ENCODE data around the gene SDR9C7. TPM values are rescaled to one million over a fixed set of nuclear protein-coding genes. Genes with fewer than 3 reads are reported as not detected.
"Not testable (repeated sequence)": the region's sequence is repeated elsewhere in the genome, so short reads cannot be mapped to it uniquely, and the experiment has no call there.

Gene SDR9C7
- total RNA-seq, 1 experiment from 2014 or later = not detected

DNA sequence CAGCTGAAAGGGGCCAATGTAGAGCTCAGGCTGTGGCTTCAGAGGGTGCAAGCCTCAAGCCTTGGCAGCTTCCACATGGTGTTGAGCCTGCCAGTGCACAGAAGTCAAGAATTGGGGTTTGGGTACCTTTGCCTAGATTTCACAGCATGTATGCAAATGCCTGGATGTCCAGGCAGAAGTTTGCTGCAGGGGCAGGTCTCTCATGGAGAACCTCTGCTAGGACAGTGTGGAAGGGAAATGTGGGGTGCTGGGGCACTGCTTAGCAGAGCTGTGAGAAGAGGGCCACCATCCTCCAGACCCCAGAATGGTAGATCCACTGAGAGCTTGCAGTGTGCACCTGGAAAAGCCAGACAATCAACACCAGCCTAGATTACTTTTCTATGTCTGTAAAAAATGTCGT, 9.2 kb upstream of the SDR9C7 start:
- H3K9me3 ChIP-seq (replicated peaks); H3K36me3 ChIP-seq; H3K4me1 ChIP-seq (replicated peaks); H3K4me3 ChIP-seq; DNase-seq (ENCODE audit: low read depth in 1 of 2, low spot score in 2 of 2); H3K27ac ChIP-seq; H3K27me3 ChIP-seq (replicated peaks): not testable (repeated sequence)

DNA sequence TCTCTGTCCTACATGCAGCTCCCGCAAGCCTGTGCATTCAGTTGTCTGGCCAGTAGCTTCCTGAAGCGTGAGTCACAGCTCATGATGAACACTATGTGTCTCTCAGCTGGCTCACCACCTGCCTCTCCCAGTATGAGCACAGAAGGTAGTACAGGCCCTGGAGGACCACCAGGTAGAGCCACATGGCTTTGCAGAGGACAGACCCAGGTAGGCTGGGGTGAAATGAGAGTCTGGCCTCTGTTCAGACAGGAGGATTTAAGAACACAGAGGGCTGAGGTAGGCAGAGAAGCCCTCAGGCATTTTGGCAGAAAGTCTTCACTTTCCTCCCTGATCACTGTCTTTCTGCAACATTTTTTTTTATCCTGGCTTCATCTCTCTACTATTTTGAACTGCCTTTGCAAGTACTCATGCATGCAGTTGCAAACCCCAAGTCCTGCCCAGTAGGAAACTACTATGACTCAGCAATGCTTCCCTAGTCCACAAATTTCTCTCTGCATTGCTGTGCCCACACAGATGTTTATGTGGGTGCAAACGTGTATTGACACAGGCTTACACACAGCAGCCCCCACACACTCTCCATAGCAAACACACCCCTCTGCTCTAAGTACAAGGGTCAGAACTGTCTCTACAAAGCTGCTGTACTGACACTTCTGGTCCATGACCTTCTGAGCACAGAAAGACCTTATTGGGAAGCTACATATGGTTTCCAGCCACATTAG, 7.2 kb upstream of the SDR9C7 start:
- Histone ChIP-seq H3K4me1 (replicated peaks) (no peaks in the 10 kb centered on the region; the same call in 1 of the 2 replicates), H3K4me3 (no peak overlapping the region), H3K36me3 (no peaks in the 10 kb centered on the region), H3K9me3 (replicated peaks) (no peaks in the 10 kb centered on the region), H3K27me3 (replicated peaks) (0 out of 2 replicates have a peak, but pooled peaks cover 8% of the 10 kb centered on the region), H3K27ac (no peak overlapping the region)
- DNase-seq (ENCODE audit: low read depth in 1 of 2, low spot score in 2 of 2) = no peak

DNA sequence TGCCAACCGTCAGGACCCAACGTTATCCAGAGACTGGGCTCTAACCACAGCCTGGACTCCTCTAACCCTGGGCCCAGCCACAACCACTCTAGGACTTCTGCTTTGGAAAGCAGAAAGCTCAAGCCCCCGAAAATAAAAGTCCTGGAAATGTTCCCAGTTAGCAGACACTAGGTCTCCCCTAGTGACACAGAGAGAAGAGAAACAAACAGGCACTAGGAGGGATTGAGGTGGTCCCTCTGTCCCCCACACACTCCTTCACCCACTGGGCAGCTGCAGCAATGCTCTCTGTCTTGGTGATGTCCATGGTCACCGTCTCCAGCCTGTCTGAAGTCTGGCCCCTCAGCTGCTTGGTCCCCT, 6.7 kb upstream of the SDR9C7 start:
- H3K36me3 ChIP-seq, H3K27ac ChIP-seq: not testable (repeated sequence)

DNA sequence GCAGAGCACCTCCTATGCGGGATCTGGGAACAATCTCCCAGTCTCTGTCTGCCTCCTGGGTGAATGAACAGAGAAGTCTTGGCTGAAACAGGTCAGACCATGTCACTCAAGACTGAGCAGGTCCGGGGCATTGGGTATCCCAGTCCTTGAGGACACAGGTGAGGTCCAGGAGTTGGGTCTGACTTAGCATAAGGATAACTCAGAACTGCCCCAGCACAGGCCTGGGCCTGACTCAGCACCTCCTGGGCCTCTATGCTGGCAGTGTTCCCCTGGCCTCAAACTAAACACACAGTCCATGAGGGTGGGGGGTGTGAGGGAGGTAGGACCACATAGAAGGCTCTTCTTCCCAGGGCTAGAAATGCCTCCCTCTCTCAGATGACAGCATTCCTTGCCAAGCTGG, 1.5 kb upstream of the SDR9C7 start:
- Histone ChIP-seq H3K4me3 (no peak overlapping the region), H3K9me3 (replicated peaks) (no peaks in the 10 kb centered on the region), H3K36me3 (no peaks in the 10 kb centered on the region), H3K27ac (no peak overlapping the region), H3K4me1 (replicated peaks) (no peaks in the 10 kb centered on the region), H3K27me3 (replicated peaks) (no peaks in the 10 kb centered on the region)
- no peak for DNase-seq (ENCODE audit: low read depth in 1 of 2, low spot score in 2 of 2)

More for the DNA sequence above, 6.7 kb upstream of the SDR9C7 start:
- H3K4me1 ChIP-seq (replicated peaks); DNase-seq (ENCODE audit: low read depth in 1 of 2, low spot score in 2 of 2); H3K27me3 ChIP-seq (replicated peaks); H3K4me3 ChIP-seq; H3K9me3 ChIP-seq (replicated peaks): not testable (repeated sequence)

DNA sequence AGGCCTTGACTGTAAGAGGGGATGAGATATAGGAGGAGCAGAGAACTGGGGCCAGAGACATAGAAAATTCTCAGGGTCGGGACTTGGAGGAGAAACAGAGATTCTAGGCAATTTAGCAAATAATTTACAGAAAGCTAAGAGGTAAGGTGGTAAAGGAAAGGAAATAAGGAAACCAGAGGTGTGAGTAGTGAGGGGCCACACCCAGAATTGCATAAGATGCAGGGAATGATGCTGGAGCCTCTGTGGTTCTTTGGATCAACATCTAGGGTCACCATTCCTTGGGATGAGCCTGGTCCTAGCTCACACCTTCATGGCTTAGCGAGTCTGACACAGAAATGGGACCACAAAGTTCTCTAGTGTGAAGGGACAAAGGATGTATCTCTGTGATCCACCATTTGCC, 949 bp upstream of the SDR9C7 start:
- Histone ChIP-seq H3K4me3 (no peak overlapping the region), H3K4me1 (replicated peaks) (no peaks in the 10 kb centered on the region), H3K27me3 (replicated peaks) (no peaks in the 10 kb centered on the region), H3K36me3 (no peaks in the 10 kb centered on the region), H3K27ac (no peak overlapping the region), H3K9me3 (replicated peaks) (no peaks in the 10 kb centered on the region)
- DNase-seq (ENCODE audit: low read depth in 1 of 2, low spot score in 2 of 2) = no peak

DNA sequence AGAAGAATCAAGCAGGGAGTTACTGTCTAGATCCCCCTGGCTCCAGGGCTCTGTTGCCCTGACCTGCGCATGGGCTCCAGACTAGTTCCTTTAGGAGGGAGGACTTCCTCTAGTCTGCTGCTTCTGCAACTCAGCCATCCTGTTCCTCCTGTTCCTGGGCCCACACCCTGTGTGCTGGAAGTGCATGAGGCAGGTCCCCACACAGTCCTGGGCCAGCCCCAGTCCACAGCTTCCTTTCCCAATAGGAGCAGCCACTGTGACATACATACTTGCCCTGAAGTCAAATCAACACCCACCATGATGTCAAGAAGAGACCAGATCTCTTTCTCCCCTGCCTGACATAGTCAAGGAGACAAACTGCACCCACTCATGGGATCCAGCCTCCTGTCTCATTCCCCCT, 1.3 kb downstream of the SDR9C7 start:
- Histone ChIP-seq H3K9me3 (replicated peaks) (no peaks in the 10 kb centered on the region), H3K36me3 (no peaks in the 10 kb centered on the region), H3K27me3 (replicated peaks) (0 out of 2 replicates have a peak, but pooled peaks cover 3% of the 10 kb centered on the region), H3K4me3 (no peak overlapping the region), H3K4me1 (replicated peaks) (no peaks in the 10 kb centered on the region), H3K27ac (no peak overlapping the region)
- DNase-seq (ENCODE audit: low read depth in 1 of 2, low spot score in 2 of 2) = no peak

DNA sequence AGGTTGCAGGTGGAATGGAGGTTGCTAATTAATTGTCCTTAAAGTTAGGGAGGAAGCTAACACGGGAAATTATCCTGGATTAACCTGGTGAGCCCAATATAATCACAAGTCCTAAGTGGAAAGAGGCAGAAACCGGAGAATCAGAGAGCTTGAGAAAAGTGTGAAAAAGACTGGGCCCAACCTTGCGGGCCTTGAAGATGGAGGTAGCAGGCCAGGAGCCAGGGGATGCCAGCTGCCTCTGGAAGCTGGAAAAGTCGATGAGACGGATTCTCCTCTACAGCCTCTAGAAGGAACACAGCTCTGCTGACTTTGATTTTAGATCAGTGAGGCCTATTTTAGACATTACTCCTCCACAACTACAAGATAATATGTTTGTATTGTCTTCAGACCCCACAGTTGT, 2.1 kb downstream of the SDR9C7 start:
- H3K9me3 ChIP-seq (replicated peaks) = no peaks in the 10 kb centered on the region
- H3K27me3 ChIP-seq (replicated peaks) = 0 out of 2 replicates have a peak, but pooled peaks cover 3% of the 10 kb centered on the region
- H3K4me1 ChIP-seq (replicated peaks) = no peaks in the 10 kb centered on the region
- H3K36me3 ChIP-seq = no peaks in the 10 kb centered on the region
- no peak overlapping the region for H3K4me3 ChIP-seq
- DNase-seq (ENCODE audit: low read depth in 1 of 2, low spot score in 2 of 2) = no peak
- no peak overlapping the region for H3K27ac ChIP-seq

DNA sequence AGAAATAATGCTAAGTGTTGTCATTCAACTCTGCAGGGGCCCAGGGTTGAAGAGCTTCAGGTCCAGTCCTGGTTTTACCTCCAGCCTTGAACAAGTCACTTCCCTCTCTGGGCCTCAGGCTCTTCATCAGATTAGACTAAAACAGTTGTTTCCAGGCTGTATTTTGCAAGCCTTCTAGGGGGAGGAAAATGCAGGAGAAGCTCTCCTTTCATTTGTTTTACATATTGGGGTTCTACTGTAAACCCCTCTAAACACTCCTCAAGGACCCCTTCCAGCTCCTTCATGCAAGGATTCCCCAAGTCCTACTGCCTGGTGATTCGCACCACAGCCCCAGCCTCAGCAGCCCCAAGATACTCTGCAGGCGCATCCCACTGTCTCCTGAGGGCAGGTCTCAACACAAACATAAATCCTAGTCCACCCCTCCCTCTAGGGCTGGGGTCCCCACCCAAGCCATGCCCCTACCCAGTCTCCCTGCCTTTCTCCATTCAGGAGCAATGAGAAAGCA, 2.7 kb downstream of the SDR9C7 start:
- no peaks in the 10 kb centered on the region for H3K36me3 ChIP-seq
- peak in 1 of 2 experiments; percentile 20 for DNase-seq (ENCODE audit: low read depth in 1 of 2, low spot score in 2 of 2)
- H3K27me3 ChIP-seq (replicated peaks) = peaks cover 3% of the 10 kb centered on the region; the same call in 1 of the 2 replicates
- H3K9me3 ChIP-seq (replicated peaks) = no peaks in the 10 kb centered on the region
- no peaks in the 10 kb centered on the region for H3K4me1 ChIP-seq (replicated peaks)
- H3K27ac ChIP-seq = no peak overlapping the region
- H3K4me3 ChIP-seq = no peak overlapping the region

DNA sequence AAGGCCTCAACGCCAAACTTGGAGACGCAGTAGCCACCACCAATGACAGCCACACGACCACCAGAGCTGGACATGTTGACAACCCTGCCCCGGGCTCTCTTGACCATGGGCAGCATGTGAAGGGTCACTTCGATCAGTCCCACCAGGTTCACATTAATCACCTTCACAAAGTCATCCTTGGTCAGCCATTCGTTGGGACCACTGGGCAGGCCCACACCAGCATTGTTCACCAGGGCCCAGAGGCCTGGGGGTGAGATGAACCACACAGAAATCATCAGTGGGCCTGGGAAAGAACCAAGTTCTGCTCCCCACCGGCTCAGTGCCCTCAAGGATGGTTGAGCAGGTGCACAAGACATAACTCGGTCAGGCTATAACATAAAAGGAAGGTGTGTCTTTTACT, 4.0 kb downstream of the SDR9C7 start:
- Histone ChIP-seq H3K4me3 (no peak overlapping the region), H3K27ac (no peak overlapping the region), H3K36me3 (no peaks in the 10 kb centered on the region), H3K9me3 (replicated peaks) (no peaks in the 10 kb centered on the region), H3K27me3 (replicated peaks) (peaks cover 3% of the 10 kb centered on the region; the same call in 1 of the 2 replicates), H3K4me1 (replicated peaks) (no peaks in the 10 kb centered on the region)
- no peak for DNase-seq (ENCODE audit: low read depth in 1 of 2, low spot score in 2 of 2)

DNA sequence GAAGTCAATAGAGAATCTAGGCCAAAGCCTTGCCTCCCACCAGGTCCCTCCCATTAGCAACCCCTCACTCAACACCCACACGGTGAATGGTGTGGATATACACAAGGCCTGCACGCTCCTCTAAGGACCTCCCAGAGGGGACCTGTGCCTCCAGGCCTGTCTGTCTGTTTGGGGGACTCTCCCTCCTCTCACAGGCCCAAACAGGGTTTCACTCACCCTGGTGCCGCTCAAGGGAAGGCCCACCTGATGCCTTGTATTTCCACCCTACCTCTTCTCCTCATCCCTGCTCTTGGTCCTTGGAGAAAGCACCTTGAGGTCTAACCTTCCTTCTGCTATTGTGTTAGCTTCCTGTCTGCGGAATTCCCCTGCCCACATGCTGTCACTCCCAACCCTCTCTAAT, 4.4 kb downstream of the SDR9C7 start:
- Histone ChIP-seq H3K27me3 (replicated peaks) (peaks cover 3% of the 10 kb centered on the region; the same call in 1 of the 2 replicates), H3K27ac (no peak overlapping the region), H3K4me1 (replicated peaks) (no peaks in the 10 kb centered on the region), H3K4me3 (no peak overlapping the region), H3K36me3 (no peaks in the 10 kb centered on the region), H3K9me3 (replicated peaks) (no peaks in the 10 kb centered on the region)
- no peak for DNase-seq (ENCODE audit: low read depth in 1 of 2, low spot score in 2 of 2)

DNA sequence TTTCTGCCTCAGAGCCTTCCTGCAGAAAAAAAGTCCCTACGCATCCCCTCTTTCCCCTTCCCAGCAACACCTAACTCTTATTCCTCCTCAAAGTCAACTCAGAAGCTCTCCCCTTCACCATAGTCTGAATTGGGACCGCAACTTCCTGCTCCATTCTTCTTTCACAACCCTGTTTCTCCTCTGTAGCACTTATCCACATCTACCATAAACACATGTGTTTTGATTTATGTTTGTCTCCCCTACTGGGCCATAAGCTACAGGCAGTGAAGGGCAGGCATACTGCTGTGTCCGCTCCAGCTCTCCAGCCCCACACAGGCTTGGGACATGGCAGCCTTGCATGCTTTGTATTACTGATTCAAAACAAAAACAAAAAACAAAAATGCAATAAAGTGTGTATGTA, 5.9 kb downstream of the SDR9C7 start:
- DNase-seq (ENCODE audit: low read depth in 1 of 2, low spot score in 2 of 2) = no peak
- Histone ChIP-seq H3K27me3 (replicated peaks) (peaks cover 3% of the 10 kb centered on the region; the same call in 1 of the 2 replicates), H3K4me1 (replicated peaks) (no peaks in the 10 kb centered on the region), H3K36me3 (no peaks in the 10 kb centered on the region), H3K4me3 (no peak overlapping the region), H3K9me3 (replicated peaks) (no peaks in the 10 kb centered on the region), H3K27ac (no peak overlapping the region)

DNA sequence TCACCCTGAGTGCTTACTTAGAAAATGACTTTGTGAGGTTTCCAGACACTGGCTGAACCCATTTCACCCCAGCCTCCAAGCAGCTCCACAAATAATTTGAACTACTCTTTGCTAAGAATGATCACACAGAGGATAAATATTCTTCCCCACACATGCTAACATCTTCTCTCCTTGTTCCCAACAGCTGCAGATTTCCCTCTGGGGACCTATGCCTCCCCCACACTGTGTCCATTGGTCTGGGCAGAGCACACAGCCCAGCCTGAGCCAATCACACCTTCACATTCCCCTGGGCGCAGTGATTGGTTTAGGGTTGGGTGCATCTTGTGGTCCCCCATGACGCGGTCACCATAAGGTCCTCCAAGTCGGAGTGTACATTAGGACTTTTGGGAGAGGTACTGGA, 6.9 kb downstream of the SDR9C7 start:
- Histone ChIP-seq H3K9me3 (replicated peaks) (no peaks in the 10 kb centered on the region), H3K27ac (no peak overlapping the region), H3K4me1 (replicated peaks) (no peaks in the 10 kb centered on the region), H3K36me3 (no peaks in the 10 kb centered on the region), H3K4me3 (no peak overlapping the region), H3K27me3 (replicated peaks) (peaks cover 10% of the 10 kb centered on the region; the same call in 1 of the 2 replicates)
- DNase-seq (ENCODE audit: low read depth in 1 of 2, low spot score in 2 of 2) = no peak

DNA sequence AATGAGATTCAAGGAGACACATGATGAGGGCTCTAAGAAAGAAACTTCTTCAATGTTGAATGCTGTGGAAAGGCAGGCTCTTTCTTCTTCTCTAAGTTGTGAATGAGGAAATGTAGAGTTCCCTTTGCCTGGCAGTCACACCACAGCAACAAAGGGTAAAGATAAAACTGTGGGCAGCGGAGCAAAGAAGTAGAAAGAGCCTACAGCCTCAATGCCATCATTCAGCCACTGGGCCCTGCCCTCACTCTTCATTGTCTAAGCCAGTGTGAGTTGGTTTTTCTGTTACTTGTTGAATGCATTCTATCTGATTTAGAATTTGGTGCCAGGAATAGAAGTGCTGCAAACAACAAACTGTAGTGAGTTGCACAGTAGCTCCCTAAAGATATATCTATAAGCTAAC, 12.2 kb downstream of the SDR9C7 start:
- H3K27me3 ChIP-seq (replicated peaks) = peaks cover 7% of the 10 kb centered on the region; the same call in 1 of the 2 replicates
- DNase-seq (ENCODE audit: low read depth in 1 of 2, low spot score in 2 of 2) = no peak
- no peak overlapping the region for H3K4me3 ChIP-seq
- no peaks in the 10 kb centered on the region for H3K36me3 ChIP-seq
- H3K27ac ChIP-seq = no peak overlapping the region
- no peaks in the 10 kb centered on the region for H3K4me1 ChIP-seq (replicated peaks)
- H3K9me3 ChIP-seq (replicated peaks) = no peaks in the 10 kb centered on the region

DNA sequence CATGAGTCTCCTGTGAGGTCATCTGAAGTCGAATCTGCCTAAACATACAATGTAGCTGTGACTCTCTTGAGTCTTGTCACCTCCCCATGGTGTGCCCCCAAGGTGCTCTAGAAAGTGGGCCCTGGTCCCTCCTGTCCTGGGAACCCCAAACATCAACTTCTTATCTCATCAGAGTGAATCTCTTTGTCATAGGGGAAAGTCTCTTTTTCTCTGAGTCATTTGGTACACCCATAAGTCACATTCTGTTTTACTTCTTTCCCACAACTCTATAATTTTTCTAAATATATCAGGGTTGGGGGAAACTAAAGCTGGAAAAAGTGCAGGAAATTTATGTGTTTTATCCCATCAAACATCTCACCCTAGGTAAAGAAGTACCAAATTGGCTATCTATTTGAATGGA, 12.9 kb downstream of the SDR9C7 start:
- Histone ChIP-seq H3K36me3 (no peaks in the 10 kb centered on the region), H3K9me3 (replicated peaks) (no peaks in the 10 kb centered on the region), H3K4me1 (replicated peaks) (no peaks in the 10 kb centered on the region), H3K27me3 (replicated peaks) (peaks cover 7% of the 10 kb centered on the region; the same call in 1 of the 2 replicates), H3K27ac (no peak overlapping the region), H3K4me3 (no peak overlapping the region)
- no peak for DNase-seq (ENCODE audit: low read depth in 1 of 2, low spot score in 2 of 2)

DNA sequence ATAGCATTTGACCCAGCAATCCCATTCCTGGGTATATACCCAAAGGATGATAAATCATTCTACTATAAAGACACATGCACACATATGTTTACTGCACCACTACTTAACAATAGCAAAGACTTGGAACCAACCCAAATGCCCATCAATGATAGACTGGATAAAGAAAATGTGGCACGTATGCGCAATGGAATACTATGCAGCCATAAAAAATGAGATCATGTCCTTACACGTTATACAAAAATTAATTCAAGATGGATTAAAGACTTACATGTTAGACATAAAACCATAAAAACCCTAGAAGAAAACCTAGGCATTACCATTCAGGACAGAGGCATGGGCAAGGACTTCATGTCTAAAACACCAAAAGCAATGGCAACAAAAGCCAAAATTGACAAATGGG, 16.1 kb downstream of the SDR9C7 start:
- not testable (repeated sequence) for H3K9me3 ChIP-seq (replicated peaks); H3K4me3 ChIP-seq; H3K36me3 ChIP-seq; H3K4me1 ChIP-seq (replicated peaks); DNase-seq (ENCODE audit: low read depth in 1 of 2, low spot score in 2 of 2); H3K27ac ChIP-seq; H3K27me3 ChIP-seq (replicated peaks)
